GM10248 (cell line): ENCODE data around the gene SERPINA12.

Experiments
- CTCF ChIA-PET: fragments of 300-600 bp; sonication (Branson Sonifier 250); formaldehyde crosslinking; extraction: SDS; loops from one replicate; lab custom pipeline; 2021; ENCODE audit warnings: antibody characterized with exemption; lab: Yijun Ruan, JAX
- POLR2A ChIA-PET: fragments of 350-650 bp; sonication (Branson Sonifier 250); formaldehyde crosslinking; extraction: SDS; loops from one replicate; lab custom pipeline; 2020; ENCODE audit warnings: antibody characterized with exemption; lab: Yijun Ruan, JAX
- DNase-seq: peaks from one replicate; pipeline ENCODE4 v3.0.0; 2012; ENCODE audit errors: extremely low spot score
- TF ChIP-seq, protein P1 (sequence below): IDR thresholded peaks from 2 replicates; pipeline ENCODE4 v1.5.1; 2012; ENCODE audit warnings: mild to moderate bottlenecking, low read depth; ENCODE audit errors: extremely low read depth, missing control alignments, control extremely low read depth

Gene SERPINA12

DNA sequence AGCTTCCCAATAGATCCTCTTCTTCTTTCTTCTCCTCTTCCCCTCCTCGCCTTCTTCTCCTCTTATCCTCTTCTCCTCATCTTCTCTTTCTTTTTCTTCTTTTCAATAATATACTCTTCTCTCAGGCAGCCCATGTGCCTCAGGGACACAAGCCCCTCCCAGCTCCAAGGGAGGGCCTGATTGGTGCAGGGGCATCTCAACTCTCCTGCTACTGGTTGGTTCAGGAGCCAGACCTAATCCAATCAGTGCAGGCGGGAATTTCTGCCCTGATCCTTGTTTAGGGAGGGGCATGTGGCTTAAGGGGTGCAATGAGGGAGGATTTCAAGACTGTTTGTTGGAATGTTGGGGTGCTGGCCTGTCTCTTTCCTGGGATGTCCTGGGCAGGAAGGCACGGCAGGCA lies 9.0 kb downstream of the SERPINA12 start:
- ChIA-PET CTCF (interaction anchor here (2.6 to 11.7 kb wide), 2 partner anchors 14 to 66 kb away, joined by 9 to 87 read pairs; no protein-coding TSS in a partner anchor), POLR2A (no interaction called here)
- no peak for DNase-seq
- TF ChIP-seq, protein P1, sequence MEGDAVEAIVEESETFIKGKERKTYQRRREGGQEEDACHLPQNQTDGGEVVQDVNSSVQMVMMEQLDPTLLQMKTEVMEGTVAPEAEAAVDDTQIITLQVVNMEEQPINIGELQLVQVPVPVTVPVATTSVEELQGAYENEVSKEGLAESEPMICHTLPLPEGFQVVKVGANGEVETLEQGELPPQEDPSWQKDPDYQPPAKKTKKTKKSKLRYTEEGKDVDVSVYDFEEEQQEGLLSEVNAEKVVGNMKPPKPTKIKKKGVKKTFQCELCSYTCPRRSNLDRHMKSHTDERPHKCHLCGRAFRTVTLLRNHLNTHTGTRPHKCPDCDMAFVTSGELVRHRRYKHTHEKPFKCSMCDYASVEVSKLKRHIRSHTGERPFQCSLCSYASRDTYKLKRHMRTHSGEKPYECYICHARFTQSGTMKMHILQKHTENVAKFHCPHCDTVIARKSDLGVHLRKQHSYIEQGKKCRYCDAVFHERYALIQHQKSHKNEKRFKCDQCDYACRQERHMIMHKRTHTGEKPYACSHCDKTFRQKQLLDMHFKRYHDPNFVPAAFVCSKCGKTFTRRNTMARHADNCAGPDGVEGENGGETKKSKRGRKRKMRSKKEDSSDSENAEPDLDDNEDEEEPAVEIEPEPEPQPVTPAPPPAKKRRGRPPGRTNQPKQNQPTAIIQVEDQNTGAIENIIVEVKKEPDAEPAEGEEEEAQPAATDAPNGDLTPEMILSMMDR, result no peak

DNA sequence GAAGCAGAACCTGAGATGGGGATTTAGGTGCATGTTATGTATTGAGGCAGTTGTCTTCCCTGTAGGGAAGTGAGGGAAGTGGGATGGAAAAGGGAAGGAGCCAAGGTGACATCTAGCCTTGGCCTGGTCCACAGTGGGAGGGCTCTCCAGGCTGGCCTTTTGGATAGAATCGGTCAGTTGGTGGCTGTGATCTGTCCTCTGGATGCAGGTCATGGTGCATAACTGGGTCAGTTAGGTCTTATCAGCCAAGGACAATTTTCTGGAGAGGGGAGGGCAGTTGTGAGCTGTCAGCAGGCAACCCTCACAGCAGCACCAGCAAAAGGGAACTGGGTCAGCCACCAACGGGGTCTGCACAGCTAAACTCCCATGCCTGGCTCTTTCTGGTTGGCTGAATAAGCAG lies 9.6 kb downstream of the SERPINA12 start:
- CTCF ChIA-PET, result interaction anchor here (2.6 to 11.7 kb wide), 2 partner anchors 14 to 66 kb away, joined by 9 to 87 read pairs; no protein-coding TSS in a partner anchor
- TF ChIP-seq, protein P1, result no peak
- no peak for DNase-seq
- POLR2A ChIA-PET, result no interaction called here

DNA sequence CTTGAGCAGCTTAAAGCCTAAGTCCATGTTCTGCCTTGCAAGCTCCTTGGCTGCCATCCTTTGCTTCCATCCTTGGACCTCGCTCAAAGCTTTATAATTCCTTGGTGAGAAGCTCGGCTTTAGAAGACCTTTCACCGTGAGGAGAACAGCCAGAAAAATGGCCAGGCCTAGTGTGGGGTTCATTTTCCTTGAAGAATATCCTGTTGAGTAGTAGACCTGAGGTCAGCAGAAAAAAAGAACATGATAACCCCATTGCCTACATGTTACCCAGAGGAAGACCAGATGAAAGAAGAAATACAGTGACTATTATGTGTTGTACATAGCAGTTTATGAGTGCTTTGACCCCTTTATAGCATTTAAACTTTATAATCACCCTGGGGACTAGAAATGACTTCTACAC lies 11.1 kb downstream of the SERPINA12 start:
- POLR2A ChIA-PET, result no interaction called here
- CTCF ChIA-PET, result interaction anchor here (1.3 to 11.7 kb wide), 5 partner anchors 12 to 64 kb away, joined by 3 to 87 read pairs (median 4); no protein-coding TSS in a partner anchor
- no peak for DNase-seq
- TF ChIP-seq, protein P1, result no peak

DNA sequence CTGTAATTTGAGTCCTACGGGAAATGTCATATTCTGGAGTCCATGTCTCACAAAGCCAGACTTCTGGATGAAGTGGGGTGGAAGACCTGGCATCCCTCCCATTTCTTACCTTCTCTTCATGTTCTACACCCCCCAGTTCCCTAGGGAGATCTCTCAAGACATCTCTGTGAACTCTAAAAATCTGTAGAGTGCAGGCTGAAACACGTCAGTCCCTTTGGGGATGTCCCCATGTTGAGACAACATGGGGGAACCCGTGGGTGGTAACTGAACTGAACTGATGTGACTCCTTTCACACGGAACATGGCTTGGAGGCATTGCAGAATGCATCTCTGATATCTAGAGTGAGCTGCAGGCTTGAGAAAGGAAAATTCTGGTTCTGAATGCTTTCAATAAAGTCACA lies 15.2 kb downstream of the SERPINA12 start:
- DNase-seq, result peak; percentile 68
- ChIA-PET POLR2A (no interaction called here), CTCF (interaction anchor here (0.9 to 11.7 kb wide), 3 partner anchors 8 to 362 kb away, joined by 3 to 87 read pairs (median 3); no protein-coding TSS in a partner anchor)
- TF ChIP-seq, protein P1, result no peak

DNA sequence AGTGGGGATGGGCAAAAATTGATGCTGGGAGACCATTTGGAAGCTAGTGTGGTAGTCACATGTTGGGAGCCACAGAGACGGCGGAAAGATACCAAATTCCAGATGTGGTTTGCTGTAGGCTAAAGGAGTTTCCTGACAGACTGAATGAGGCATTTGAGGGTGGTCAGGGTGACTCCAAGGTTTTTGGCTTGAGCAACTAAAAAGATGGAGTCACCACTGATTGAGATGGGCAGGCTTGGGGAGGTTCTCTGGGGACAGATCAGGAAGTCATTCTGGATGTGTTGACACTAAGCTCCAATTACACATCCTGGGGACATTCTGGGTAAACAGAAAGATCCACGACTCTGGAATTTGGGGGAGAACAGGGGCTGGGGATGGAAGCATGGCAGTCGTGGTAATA lies 17.8 kb downstream of the SERPINA12 start:
- CTCF ChIA-PET, result interaction anchor here (1.3 to 1.9 kb wide), 3 partner anchors 17 to 76 kb away, joined by 3 to 5 read pairs (median 4); no protein-coding TSS in a partner anchor
- TF ChIP-seq, protein P1, result no peak
- no peak for DNase-seq
- POLR2A ChIA-PET, result no interaction called here

DNA sequence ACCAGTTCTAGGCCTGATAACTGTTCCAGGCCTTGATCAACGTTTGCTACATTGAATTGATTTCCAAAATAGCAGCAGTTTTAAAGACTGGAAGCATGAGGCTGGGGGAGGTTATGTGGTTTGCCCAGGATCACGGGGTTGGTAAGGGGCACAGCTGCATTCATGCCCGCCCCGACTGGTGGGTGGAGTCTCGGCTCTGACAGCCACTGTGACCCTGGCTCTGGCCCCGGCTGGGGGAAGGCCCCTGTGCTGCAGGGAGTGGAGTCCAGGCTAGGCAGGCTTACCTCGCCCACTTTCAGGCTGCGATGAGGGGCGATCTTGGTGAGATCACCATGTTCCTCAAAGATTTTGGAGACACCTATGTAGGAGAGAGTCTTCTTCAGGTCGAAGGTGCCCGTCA lies 19.9 kb downstream of the SERPINA12 start:
- no peak for DNase-seq
- ChIA-PET POLR2A (no interaction called here), CTCF (interaction anchor here (2.1 kb wide), 1 partner anchor 56 kb away, joined by 9 read pairs; no protein-coding TSS in a partner anchor)
- TF ChIP-seq, protein P1, result no peak
